ENCODE data around the gene NOS3.

GRCh38 chr7:151058781-151059366 lies 68.1 kb downstream of the NOS3 start:
- no peak for TF ChIP-seq CTCF (IDR thresholded peaks at IDR 0.05)
- no peak for TF ChIP-seq FOSL2 (IDR thresholded peaks at IDR 0.05; ENCODE audit: borderline replicate concordance, low read depth)
- no peak for TF ChIP-seq JUND (IDR thresholded peaks at IDR 0.05)
- TF ChIP-seq EZH2phosphoT487 (IDR thresholded peaks at IDR 0.05; ENCODE audit: borderline replicate concordance, low read depth) = no peak
- TF ChIP-seq SMC3 (IDR thresholded peaks at IDR 0.05; ENCODE audit: low read depth, low read length) = no peak
- TF ChIP-seq FOXM1 (IDR thresholded peaks at IDR 0.05; ENCODE audit: low read depth) = no peak
- no peak for TF ChIP-seq ELF1 (IDR thresholded peaks at IDR 0.05)
- no peak for TF ChIP-seq POLR2AphosphoS5 (IDR thresholded peaks at IDR 0.05; ENCODE audit: low read depth, low read length)
- no peak for TF ChIP-seq RAD21 (IDR thresholded peaks at IDR 0.05; ENCODE audit: low read length)
- TF ChIP-seq CHD2 (IDR thresholded peaks at IDR 0.05; ENCODE audit: low read length, partially characterized antibody) = no peak
